Activated CD4-positive, alpha-beta T cell treated with anti-CD3 and anti-CD28 coated beads for 48 hours (primary cell): ENCODE measurements around the gene CEP350.
A peak's percentile ranks its signal among the peaks of the same experiment; 100 is the strongest.
"Not testable (repeated sequence)": the region's sequence is repeated elsewhere in the genome, so short reads cannot be mapped to it uniquely, and the experiment has no call there.

ENCODE experiments used
- DNase-seq: peaks from one replicate; pipeline ENCODE4 v3.0.0-alpha.2; 2020

The CEP350 gene

GRCh38 chr1:180133688-180134087 lies 179.1 kb downstream of the CEP350 start:
- not testable (repeated sequence) for DNase-seq

GRCh38 chr1:180135535-180135934 lies 180.9 kb downstream of the CEP350 start:
- no peak for DNase-seq

- DNase-seq, result no peak
Observed at GRCh38 chr1:180136331-180136967, 181.8 kb downstream of the CEP350 start.

GRCh38 chr1:180136968-180137356 lies 182.4 kb downstream of the CEP350 start:
- DNase-seq, result no peak

- no peak for DNase-seq
Observed at GRCh38 chr1:180137776-180138175, 183.2 kb downstream of the CEP350 start.

GRCh38 chr1:180141381-180141934 lies 186.8 kb downstream of the CEP350 start:
- no peak for DNase-seq

GRCh38 chr1:180143359-180143758 lies 188.7 kb downstream of the CEP350 start:
- no peak for DNase-seq

GRCh38 chr1:180144659-180145357 lies 190.2 kb downstream of the CEP350 start:
- DNase-seq, result no peak

- no peak for DNase-seq
Observed at GRCh38 chr1:180145446-180145845, 190.8 kb downstream of the CEP350 start.

- DNase-seq, result no peak
Observed at GRCh38 chr1:180150982-180151381, 196.4 kb downstream of the CEP350 start.

- no peak for DNase-seq
Observed at GRCh38 chr1:180151508-180151907, 196.9 kb downstream of the CEP350 start.

GRCh38 chr1:180152588-180152987 lies 198.0 kb downstream of the CEP350 start:
- no peak for DNase-seq

- DNase-seq, result no peak
Observed at GRCh38 chr1:180153032-180153431, 198.4 kb downstream of the CEP350 start.

- DNase-seq, result no peak
Observed at GRCh38 chr1:180154003-180154324, 199.4 kb downstream of the CEP350 start.

GRCh38 chr1:180154325-180155181 lies 199.9 kb downstream of the CEP350 start, which contains the start of gene QSOX1:
Gene QSOX1 (plus strand): TSS chr1:180154869. CDS start chr1:180154908, 39 bp downstream.
- DNase-seq, result peak; percentile 91

- no peak for DNase-seq
Observed at GRCh38 chr1:180155182-180155682, 200.6 kb downstream of the CEP350 start.

GRCh38 chr1:180156201-180156600 lies 201.6 kb downstream of the CEP350 start:
- DNase-seq, result no peak

GRCh38 chr1:180156631-180157091 lies 202.1 kb downstream of the CEP350 start:
- DNase-seq, result no peak

GRCh38 chr1:180157108-180157507 lies 202.5 kb downstream of the CEP350 start:
- no peak for DNase-seq

GRCh38 chr1:180157576-180158057 lies 203.0 kb downstream of the CEP350 start:
- no peak for DNase-seq

- no peak for DNase-seq
Observed at GRCh38 chr1:180158149-180159147, 203.8 kb downstream of the CEP350 start.

GRCh38 chr1:180160357-180160756 lies 205.7 kb downstream of the CEP350 start:
- no peak for DNase-seq
